HL-60 (cell line): ENCODE data around the gene ROR2.
"Not testable (repeated sequence)": the region's sequence is repeated elsewhere in the genome, so short reads cannot be mapped to it uniquely, and the experiment has no call there.

Experiments used
- DNase-seq, 2 experiments: peaks; one replicate each; pipeline ENCODE4 v3.0.0-alpha.2; 2010 to 2020; ENCODE audit warnings: low read depth in 1 of 2, low spot score in 1 of 2
- H3K27ac ChIP-seq: fragments of 250-450 bp; sonication (Bioruptor Pico); replicated peaks from 2 replicates; pipeline ENCODE4 v1.5.1; 2020; ENCODE audit warnings: mild to moderate bottlenecking, moderate library complexity
- H3K27me3 ChIP-seq: fragments of 250-450 bp; sonication (Bioruptor Pico); 2 replicates; pipeline ENCODE4 v1.5.1; 2021; ENCODE audit warnings: mild to moderate bottlenecking, moderate library complexity; ENCODE audit not compliant: insufficient read depth, poor library complexity, severe bottlenecking
- H3K4me3 ChIP-seq: replicated peaks from 2 replicates; pipeline ENCODE4 v1.5.1; 2011; ENCODE audit warnings: mild to moderate bottlenecking, control low read depth, low read length; ENCODE audit not compliant: insufficient read depth
- CTCF ChIP-seq: IDR thresholded peaks from one replicate; pipeline ENCODE4 v1.5.1; 2011; ENCODE audit warnings: low read length, control low read depth, inconsistent platforms; ENCODE audit not compliant: insufficient read depth
- GABPA ChIP-seq: IDR thresholded peaks from 2 replicates; pipeline ENCODE4 v1.6.1; 2012; ENCODE audit warnings: low read depth
- POLR2AphosphoS5 ChIP-seq: IDR thresholded peaks from 2 replicates; pipeline ENCODE4 v1.6.1; 2012; ENCODE audit warnings: low read depth
- REST ChIP-seq: IDR thresholded peaks from 2 replicates; pipeline ENCODE4 v1.6.1; 2012; ENCODE audit warnings: low read depth; ENCODE audit not compliant: insufficient replicate concordance
- SPI1 ChIP-seq: IDR thresholded peaks from 2 replicates; pipeline ENCODE4 v1.6.1; 2012; ENCODE audit warnings: low read depth, mild to moderate bottlenecking, borderline replicate concordance

Gene ROR2

GRCh38 chr9:91800473-91801030 lies 149.5 kb downstream of the ROR2 start:
- no peak overlapping the region for H3K27ac ChIP-seq
- no peaks in the 10 kb centered on the region for H3K27me3 ChIP-seq
- no peak for TF ChIP-seq GABPA
- no peak for TF ChIP-seq SPI1
- TF ChIP-seq POLR2AphosphoS5, result no peak
- TF ChIP-seq CTCF, result no peak
- no peak for TF ChIP-seq REST
- H3K4me3 ChIP-seq, result no peak overlapping the region
- DNase-seq, result no peak

- no peak for DNase-seq
- H3K27me3 ChIP-seq, result no peaks in the 10 kb centered on the region
- TF ChIP-seq GABPA, result no peak
- TF ChIP-seq REST, result no peak
- TF ChIP-seq CTCF, result no peak
- TF ChIP-seq SPI1, result no peak
- H3K4me3 ChIP-seq, result no peak overlapping the region
- no peak overlapping the region for H3K27ac ChIP-seq
Measured at GRCh38 chr9:91799113-91799744, 150.8 kb downstream of the ROR2 start.

- H3K27ac ChIP-seq, H3K27me3 ChIP-seq, H3K4me3 ChIP-seq: not testable (repeated sequence)
Measured at GRCh38 chr9:91798273-91799112, 151.5 kb downstream of the ROR2 start.

GRCh38 chr9:91797517-91797916 lies 152.5 kb downstream of the ROR2 start:
- DNase-seq, H3K27me3 ChIP-seq, H3K27ac ChIP-seq, H3K4me3 ChIP-seq: not testable (repeated sequence)

More at GRCh38 chr9:91798273-91799112, 151.5 kb downstream of the ROR2 start:
- not testable (repeated sequence) for DNase-seq

- not testable (repeated sequence) for H3K4me3 ChIP-seq, H3K27ac ChIP-seq, H3K27me3 ChIP-seq, DNase-seq
Measured at GRCh38 chr9:91796516-91796915, 153.5 kb downstream of the ROR2 start.
